Smooth muscle cell of the brain vasculature (primary cell): Measurements from ENCODE around the gene CUBN.

Experiments used
- DNase-seq: peaks from one replicate; pipeline ENCODE4 v3.0.0-alpha.2; 2012; ENCODE audit warnings: low read depth, low spot score

Gene CUBN

DNA sequence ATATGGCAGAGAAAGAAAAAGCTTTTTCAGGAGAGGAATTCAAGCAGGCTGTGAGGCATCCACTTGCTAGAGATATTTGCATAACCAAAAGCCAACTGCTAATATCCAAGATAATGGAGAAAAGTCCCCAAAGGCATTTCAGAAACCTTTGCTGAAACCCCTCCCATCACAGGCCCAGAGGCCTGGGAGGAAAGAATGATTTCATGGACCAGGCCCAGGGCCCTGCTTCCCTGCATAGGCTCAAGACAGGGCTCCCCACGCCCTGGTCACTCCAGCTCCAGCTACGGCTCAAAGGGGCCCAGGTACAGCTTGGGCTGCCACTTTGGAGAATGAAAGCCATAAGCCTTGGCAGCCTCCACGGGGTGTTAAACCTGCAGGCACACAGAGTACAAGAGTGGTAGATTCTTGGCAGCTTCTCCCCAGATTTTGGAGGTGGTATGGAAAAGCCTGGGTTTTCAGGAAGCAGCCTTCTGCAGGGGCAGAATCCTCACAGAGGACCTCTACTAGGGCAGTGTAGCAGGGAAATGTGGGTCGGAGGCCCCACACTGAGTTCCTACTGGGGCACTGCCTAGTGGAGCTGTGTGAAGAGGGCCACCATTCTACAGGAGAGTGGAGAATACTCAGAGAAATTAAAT, 306.8 kb downstream of the CUBN start:
- no peak for DNase-seq

DNA sequence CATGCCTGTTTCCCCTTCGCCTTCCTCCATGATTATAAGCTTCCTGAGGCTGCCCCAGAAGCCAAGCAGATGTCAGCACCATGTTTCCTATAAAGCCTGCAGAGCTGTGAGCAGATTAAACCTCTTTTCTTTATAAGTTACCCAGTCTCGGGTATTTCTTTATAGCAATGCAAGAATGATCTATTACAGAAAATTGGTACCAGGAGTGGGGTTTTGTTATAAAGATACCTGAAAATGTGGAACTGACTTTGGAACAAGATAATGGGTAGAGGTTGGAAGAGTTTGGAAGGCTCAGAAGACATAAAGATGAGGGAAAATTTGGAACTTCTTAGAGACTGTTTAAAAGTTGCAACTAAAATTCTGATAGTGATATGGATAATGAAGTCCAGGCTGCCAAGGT, 307.6 kb downstream of the CUBN start:
- no peak for DNase-seq

DNA sequence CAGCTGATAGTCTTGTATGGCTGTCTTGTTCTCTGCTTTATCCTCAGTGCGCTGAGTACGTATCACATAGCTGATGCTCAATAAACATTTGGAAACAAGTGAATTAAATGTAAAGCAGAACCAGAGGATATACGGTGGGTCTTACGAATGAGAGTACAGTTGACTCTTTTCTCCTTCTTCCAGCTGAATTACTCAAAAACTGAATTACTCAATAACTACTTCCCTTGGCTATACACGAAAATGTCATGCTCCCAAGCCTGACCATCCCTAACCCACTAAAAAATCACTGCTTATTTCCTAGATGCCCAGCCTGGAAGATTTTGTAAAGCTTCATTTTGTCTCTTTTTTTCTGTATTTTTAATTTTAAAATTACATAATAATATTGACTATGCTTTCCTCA, 309.2 kb downstream of the CUBN start:
- DNase-seq = no peak

DNA sequence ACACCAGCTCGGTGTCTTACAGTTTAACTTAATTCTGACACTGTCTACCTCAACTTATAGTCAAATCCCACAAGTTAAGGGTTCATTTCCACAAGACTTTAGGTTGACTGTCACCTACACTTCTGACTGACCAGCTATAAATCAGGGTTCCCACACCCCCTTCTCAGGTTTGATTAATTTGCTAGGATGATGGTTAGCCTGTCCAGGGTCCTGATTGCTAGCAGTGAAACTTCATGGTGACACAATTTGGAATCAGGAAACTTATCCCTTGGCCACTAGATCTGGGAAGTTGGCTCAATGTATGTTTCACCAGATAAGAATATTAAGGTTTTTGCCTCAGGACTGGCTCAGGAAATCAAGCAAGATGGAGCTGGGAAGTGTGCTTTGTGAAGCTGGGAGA, 309.6 kb downstream of the CUBN start:
- DNase-seq = no peak

DNA sequence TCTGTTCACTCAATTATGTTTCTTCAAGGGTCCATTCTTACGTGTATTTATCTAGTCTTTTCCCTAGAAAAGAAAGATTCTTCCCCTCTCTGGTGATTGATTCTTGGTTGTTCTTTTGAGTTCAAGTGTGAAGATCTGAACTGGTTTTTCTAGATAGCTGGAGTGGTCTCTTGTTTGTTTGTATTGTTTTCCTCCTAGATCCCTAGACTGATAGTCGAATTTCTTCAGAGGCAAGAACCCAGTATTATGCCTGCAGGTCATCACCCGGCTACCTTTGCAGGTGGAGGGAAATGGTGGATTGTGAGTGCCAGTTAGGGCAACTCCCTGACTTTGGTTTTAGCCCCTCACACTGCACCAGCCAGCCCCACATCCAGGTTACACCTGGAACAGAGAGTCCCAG, 310.2 kb downstream of the CUBN start:
- no peak for DNase-seq

DNA sequence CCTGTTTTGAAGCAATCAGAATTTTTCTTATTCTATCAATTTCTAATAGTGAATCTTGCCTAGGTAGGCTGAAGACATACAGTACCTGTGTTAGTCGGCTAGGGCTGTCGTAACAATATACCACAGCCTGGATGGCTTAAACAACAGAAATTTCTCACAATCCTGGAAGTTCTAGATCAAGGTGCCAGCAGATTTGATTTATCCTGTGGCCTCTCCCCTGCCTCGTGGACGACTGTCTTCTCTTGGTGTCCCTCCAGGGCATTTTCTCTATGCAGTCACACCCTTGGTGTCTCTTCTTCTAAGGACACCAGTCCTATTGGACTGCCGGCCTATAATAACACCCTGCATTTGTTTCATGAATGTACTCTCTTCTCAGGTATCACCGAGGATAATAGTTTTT, 310.6 kb downstream of the CUBN start:
- DNase-seq = no peak

DNA sequence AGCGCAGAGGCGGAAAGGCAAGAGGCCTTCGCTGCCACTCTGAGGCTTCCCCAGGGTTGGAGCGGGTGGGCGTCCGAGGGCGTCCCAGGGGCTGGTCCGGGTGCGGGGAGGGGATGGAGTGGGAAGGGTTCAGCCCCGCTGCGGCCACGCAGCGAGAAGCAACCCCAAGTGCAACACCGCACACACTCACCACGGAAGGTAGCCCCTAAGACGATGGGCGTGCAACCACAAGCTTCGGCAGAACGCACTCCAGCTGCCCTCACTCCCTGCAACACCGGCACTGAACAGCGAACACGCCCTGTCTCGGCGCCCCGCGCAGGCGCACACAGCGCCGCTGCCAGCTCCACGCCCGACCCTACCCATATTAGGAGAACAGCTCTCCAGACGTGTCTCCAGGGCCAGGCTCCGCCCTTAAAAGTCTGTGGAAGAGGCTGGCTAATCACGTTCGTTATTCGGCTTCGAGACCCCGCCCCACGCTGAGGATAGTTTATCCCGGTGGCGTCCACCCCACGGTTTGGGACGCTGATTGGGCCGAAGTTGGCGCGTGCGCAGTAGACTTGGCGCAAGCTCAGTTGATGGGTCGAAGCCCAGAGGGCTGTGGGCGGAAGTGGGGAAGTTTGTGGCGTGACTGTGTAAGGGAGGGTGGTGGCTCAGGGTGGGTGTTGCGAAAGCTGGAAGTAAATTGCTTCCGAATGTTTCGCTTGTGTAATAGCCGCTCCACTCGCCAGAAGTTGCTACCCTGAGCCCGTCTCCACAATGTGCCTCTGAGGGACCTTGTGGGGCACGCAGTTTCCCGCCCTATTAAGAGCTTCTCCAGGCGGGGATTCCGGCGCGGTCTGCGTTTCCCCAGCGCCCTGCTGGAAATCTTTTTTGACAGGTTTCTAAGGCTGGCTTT, 312.2 kb downstream of the CUBN start, which contains the start of gene RSU1:
Gene RSU1 (minus strand): TSS at position 300 of the 895 bp plus-strand sequence. CDS start 343 bp downstream, outside the sequence.
- DNase-seq = peak; percentile 100

DNA sequence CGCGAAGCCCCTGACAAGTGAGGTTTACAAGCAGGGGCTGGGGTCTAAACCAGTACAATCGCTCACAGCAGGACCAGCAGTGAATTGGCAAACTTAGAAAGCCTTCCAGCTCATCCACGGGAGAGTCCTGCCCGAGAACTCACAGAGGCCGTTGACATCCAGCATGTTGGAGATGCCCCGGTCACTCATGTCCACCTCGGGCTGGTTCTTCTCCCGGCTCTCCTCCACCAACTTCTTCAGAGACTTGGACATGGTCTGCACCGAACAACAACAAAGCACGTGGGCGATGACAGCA, 312.8 kb downstream of the CUBN start:
- DNase-seq = no peak

DNA sequence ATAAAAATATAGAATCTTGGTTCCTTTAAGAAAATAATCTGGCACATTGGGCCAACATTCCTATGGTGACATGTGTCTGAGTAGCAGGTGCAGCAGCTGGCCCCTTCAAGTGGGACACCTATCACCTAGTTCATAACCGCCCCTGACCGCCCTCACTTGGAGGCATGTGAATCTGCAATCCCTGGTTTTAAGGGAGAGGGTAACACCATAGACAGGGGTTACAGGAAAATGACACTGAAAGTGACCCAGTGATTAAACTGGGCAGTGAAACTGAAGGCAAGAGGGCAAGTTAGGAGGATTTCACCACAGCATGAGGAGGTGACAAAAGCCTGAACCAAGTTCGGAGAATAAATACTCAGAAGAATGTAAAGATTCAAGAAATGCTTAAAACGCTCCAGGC, 313.4 kb downstream of the CUBN start:
- DNase-seq = no peak

DNA sequence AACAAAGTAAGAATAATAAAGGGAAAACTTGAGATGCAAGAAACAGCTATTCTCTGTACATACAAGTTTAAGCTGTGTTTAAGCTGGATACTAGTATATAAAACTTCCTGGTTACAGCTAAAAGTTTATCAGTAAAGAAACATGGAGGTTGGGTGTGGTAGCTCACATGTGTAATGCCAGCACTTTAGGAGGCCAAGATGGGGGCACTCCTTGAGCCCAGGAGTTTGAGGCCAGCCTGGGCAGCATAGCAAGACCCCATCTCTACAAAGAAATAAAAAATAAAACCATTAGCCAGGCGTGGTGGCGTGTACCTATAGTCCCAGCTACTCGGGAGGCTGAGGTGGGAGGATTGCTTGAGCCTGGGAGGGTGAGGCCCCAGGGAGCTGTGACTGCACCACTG, 315.6 kb downstream of the CUBN start:
- DNase-seq = no peak

DNA sequence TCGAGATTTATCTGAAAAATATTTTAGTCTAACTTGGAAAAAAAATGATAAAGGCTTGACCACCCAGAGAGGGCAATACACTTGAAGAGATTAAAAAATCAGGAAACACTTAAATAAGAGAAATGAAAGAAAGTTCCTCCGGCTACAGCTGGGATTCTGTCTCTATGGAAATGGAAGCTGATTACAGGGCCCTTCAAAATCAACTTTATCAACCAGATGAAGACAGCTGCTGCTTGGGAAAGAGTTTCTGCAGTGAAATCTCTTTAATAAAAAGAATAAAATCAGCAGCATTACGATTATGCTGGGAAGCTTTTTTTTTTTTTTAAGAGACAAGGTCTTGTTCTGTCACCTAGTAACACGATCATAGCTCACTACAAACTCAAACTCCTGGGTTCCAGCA, 316.9 kb downstream of the CUBN start:
- no peak for DNase-seq

DNA sequence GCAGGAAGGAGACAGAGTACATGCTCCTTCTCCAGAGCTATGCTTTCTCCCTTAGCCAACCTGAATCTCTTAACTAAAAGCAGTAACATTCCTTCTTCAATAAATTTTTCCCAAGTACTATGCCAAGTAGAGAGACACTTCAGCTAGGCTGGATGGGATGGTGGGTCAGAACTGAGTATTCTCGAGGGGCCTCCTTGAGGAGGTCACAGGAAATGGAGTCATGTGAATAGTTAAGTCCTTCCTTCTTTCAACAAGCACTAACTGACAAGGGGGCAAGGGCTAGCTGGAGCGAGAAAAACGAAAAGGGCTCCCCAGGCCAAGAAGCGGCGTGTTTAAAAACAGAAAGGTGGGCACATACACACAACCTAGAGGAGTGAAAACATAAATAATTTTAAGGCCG, 317.8 kb downstream of the CUBN start:
- no peak for DNase-seq

DNA sequence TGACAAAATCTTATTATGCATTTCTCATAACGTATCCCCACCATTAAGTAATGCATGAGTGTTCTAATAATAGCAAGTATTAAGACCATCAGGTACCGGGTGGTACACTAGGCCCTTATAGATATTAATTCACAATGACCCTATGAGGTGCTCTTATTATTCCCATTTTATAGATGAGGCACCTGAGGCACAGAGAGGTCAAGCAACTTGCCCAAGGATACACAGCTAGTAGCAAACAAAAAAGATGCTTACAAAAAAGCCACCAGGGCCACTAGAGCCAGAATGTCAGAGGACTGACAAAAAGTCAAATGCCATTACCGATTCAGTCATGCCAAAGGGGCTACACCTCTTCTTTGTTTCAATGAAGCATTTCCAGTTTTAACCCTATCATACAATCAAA, 318.3 kb downstream of the CUBN start:
- no peak for DNase-seq

DNA sequence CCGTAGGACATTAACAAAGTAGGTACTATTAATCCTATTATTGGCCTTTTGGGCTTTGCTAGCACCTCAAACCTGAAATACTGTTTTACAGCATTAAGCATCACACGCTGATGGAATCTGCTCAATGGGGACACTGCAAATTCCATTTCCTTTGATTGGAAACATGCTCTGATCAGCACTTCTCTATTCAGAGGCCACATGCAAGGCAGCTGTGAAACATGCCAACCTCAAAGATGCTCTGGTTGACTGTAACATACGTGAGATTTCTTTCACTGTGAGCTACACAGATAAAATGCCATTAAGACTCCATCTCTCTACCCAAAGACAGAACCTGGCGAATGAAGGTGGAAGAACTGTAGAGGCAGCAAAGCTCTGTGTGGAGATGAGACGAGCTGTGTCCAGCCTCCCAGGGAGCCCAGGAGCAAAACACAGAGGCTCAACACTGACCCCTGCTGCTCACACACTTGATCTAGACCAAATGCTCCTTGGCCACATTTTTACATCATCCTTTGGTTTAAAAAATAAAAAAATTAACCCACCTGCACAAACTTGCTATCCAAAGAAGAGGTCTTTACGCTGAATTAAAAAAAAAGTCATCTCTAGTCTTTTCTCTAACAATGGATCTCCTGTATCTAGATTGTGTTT, 320.4 kb downstream of the CUBN start:
- DNase-seq = peak; percentile 32

DNA sequence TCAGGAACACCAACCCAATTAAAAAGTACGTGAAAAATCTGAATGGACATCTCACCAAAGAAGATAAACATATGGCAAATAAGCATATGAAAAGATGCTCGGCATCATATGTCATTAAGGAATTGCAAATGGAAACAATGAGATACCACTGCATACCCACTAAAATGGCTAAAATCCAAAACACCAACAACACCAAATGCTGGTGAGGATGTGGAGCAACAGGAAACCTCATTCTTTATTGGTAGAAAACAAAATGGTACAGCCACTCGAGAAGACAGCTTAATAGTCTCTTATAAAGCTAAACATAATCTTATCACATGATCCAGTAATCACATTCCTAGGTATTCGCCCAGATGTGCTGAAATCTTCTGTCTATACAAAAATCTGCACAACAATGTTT, 325.5 kb downstream of the CUBN start:
- DNase-seq = no peak

DNA sequence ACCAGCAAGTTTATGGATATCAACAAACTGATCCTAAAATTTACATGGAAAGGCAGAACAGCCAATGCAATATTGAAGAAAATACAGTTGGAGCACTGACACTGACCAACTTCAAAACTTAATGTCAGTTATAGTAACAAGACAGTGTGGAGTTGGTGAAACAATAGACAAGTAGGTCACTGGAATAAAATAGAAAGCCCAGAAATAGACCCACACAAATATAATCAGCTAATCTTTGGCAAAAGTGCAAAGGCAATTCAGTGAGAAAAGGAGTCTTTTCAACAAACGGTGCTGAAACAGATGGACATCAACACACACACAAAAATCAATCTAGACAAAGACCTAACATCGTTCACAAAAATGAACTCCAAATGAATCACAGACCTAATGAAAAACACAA, 326.1 kb downstream of the CUBN start:
- no peak for DNase-seq

DNA sequence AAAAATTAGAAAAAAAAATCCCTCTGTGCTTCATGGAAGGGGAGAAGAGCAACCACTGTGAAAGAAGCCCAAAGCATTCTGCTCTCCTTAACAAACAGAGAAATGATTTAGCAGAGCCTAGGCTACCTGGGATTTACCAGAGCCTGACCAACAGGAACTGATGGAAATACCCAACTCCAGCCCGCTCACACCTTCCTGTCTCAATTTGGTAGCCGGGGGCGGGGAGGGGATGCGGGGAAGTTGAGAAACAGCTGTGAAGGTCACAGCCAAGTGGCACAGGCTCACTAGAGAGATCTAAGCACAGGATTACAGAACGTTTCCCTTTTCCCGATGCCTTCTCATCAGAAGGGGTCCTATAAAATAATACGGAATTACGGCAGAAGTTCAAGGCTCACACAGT, 330.0 kb downstream of the CUBN start:
- no peak for DNase-seq

DNA sequence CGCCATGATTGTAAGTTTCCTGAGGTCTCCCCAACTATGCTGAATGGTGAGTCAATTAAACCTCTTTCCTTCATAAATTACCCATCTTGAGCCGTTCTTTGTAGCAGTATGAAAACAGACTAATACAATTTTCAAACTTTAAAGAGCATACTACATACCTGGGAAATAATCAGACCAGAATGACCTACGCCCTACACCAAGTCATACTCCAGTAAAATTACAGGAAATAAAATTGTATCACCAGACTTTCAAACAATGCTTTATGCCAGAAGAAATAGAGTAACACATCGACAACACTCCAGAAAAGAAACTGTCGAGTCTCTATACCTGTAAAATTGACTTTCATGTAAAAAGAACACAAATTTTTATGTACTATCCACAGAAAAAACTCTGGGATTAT, 331.0 kb downstream of the CUBN start:
- no peak for DNase-seq

DNA sequence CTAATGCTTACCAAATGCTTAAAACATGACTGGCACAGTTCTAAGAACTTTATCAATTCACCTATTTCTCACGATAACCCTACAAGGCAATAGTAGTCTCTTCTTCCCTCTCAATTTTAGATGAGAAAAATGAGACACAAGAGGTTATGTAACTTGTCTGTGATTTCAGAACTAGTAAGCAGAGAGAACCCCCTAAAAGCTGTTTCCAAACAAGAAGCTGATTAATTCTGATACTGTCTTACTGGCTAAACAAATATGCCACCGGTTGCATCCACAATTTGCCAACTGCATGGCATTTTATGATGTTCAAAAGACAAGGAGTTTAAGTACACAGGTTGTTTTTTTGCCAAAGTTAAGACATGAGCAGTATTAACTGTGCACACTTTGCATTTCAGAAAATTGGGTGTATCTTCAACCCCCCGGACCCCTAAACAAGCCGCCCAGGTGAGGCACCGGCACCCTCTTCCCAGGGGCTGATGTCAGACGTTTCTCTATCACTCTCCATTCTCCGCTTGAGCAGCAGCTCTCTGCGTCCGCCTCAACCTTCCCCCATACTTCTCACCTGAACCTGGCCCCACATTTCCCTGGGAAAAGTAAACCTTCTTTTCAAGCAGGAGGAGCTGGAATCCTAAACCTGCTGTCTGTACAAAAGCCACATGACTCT, 334.1 kb downstream of the CUBN start:
- no peak for DNase-seq

DNA sequence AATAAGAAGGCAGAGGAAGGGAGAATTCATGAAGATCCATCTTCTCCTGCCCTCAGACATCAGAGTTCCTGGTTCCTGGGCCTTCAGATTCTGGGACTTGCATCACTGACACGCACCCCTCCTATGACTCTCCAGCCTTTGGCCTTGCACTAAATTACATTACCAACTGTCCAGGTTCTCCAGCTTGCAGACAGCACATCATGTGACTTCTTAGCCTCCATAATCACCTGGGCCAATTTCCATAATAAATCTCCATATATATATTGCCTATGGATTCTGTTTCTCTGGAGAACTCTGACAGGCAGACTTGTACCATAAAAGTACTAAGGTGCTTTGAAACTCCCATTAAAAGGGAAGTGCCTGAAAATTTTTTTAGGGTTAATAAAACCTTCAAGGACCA, 335.6 kb downstream of the CUBN start:
- no peak for DNase-seq

DNA sequence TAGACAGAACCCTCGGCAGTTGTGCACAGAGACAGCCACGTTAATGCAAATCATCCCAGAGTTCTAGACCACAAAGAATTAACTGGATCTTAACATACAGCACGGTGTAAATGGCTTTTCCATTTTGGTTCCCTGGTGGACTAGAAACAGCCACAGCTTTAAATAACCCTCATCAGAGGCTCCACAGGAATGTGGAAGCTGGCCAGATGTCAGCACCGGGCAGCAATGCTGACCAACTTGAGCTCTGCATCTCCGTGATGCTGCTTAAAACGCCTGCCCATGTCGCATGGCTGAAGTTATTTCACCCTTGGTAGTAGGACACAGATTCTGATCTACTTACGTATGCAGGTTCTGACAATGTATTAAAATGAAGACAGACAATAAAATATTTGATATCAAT, 336.9 kb downstream of the CUBN start:
- DNase-seq = no peak

DNA sequence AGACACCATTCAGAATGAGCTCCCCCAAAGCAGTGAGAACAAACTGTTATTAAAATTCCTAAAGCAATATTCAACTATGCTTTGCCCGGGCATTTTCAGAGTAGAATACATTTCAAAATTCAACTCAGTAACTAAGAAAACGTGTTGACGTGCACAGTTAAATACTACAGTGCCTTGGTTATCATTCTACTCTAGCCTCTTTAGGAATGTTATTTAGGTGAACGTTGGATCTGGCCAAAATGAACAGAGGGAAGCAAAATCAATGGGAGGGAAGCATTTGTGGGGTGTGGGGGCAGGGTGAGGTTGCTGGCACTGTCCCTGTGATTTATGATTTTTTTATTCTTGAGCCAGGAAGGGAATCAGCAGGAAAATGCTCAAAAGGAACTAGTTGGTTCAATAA, 339.8 kb downstream of the CUBN start:
- no peak for DNase-seq
